H9 (cell line): ENCODE data around the gene SDK1. TPM values are rescaled to one million over a fixed set of nuclear protein-coding genes. Genes with fewer than 3 reads are reported as not detected.

Source experiments
- DNase-seq: peaks from one replicate; pipeline ENCODE4 v3.0.0-alpha.2; 2017
- H2AFZ ChIP-seq: one replicate; pipeline ENCODE4 v1.6.1; 2013; ENCODE audit warnings: mild to moderate bottlenecking, low read length, control low read depth, moderate library complexity
- H2AK5ac ChIP-seq: 2 replicates; pipeline ENCODE4 v1.6.1; 2013; ENCODE audit warnings: low read length, control low read depth, mixed read lengths; ENCODE audit not compliant: insufficient read length
- H2BK120ac ChIP-seq: one replicate; pipeline ENCODE4 v1.6.1; 2013; ENCODE audit warnings: low read depth, mild to moderate bottlenecking, low read length, control low read depth, inconsistent platforms; ENCODE audit not compliant: poor library complexity, severe bottlenecking
- H2BK12ac ChIP-seq: 2 replicates; pipeline ENCODE4 v1.6.1; 2013; ENCODE audit warnings: low read length, control low read depth, mixed read lengths, low read depth; ENCODE audit not compliant: insufficient read length
- H2BK15ac ChIP-seq: 2 replicates; pipeline ENCODE4 v1.6.1; 2013; ENCODE audit warnings: low read depth, low read length, control low read depth
- H2BK20ac ChIP-seq: one replicate; pipeline ENCODE4 v1.6.1; 2013; ENCODE audit warnings: low read depth, mild to moderate bottlenecking, low read length, control low read depth, inconsistent platforms; ENCODE audit not compliant: poor library complexity, severe bottlenecking
- H2BK5ac ChIP-seq: 2 replicates; pipeline ENCODE4 v1.6.1; 2013; ENCODE audit warnings: low read length, control low read depth, mixed read lengths; ENCODE audit not compliant: insufficient read length
- H3K14ac ChIP-seq: 2 replicates; pipeline ENCODE4 v1.6.1; 2013; ENCODE audit warnings: low read length, control low read depth; ENCODE audit not compliant: insufficient read depth
- H3K18ac ChIP-seq: 2 replicates; pipeline ENCODE4 v1.6.1; 2013; ENCODE audit warnings: low read depth, mild to moderate bottlenecking, mixed read lengths, low read length, control low read depth; ENCODE audit not compliant: insufficient read length
- H3K23ac ChIP-seq: 2 replicates; pipeline ENCODE4 v1.6.1; 2013; ENCODE audit warnings: low read length, control low read depth, mixed read lengths, low read depth; ENCODE audit not compliant: insufficient read length
- H3K23me2 ChIP-seq: 2 replicates; pipeline ENCODE4 v1.6.1; 2013; ENCODE audit warnings: low read depth, mild to moderate bottlenecking, mixed read lengths, low read length, control low read depth; ENCODE audit not compliant: insufficient read length, poor library complexity, severe bottlenecking
- H3K27ac ChIP-seq: 2 replicates; pipeline ENCODE4 v1.5.1; 2013; ENCODE audit warnings: low read length, control low read depth, mixed read lengths, low read depth; ENCODE audit not compliant: insufficient read length
- H3K27me3 ChIP-seq: 2 replicates; pipeline ENCODE4 v1.6.1; 2013; ENCODE audit warnings: low read length, control low read depth, inconsistent platforms; ENCODE audit not compliant: insufficient read depth
- H3K4ac ChIP-seq: 2 replicates; pipeline ENCODE4 v1.6.1; 2013; ENCODE audit warnings: low read depth, mild to moderate bottlenecking, control low read depth, inconsistent platforms, low read length, moderate library complexity
- H3K4me1 ChIP-seq: 2 replicates; pipeline ENCODE4 v1.6.1; 2013; ENCODE audit warnings: low read length, control low read depth, inconsistent platforms; ENCODE audit not compliant: insufficient read depth
- H3K4me2 ChIP-seq: 2 replicates; pipeline ENCODE4 v1.6.1; 2013; ENCODE audit warnings: low read length, control low read depth, mixed read lengths; ENCODE audit not compliant: insufficient read length, insufficient read depth
- H3K56ac ChIP-seq: 2 replicates; pipeline ENCODE4 v1.6.1; 2013; ENCODE audit warnings: low read depth, mild to moderate bottlenecking, mixed read lengths, low read length, control low read depth; ENCODE audit not compliant: insufficient read length
- H3K79me1 ChIP-seq: 2 replicates; pipeline ENCODE4 v1.6.1; 2013; ENCODE audit warnings: low read depth, mild to moderate bottlenecking, moderate library complexity, low read length, control low read depth, inconsistent platforms; ENCODE audit not compliant: insufficient read depth, poor library complexity, severe bottlenecking
- H3K79me2 ChIP-seq: 2 replicates; pipeline ENCODE4 v1.6.1; 2013; ENCODE audit warnings: low read length, control low read depth, inconsistent platforms; ENCODE audit not compliant: insufficient read depth
- H3K9ac ChIP-seq: 2 replicates; pipeline ENCODE4 v1.6.1; 2013; ENCODE audit warnings: low read length, control low read depth, mixed read lengths; ENCODE audit not compliant: insufficient read length; ENCODE audit errors: extremely low read depth
- H3K9me3 ChIP-seq: one replicate; pipeline ENCODE4 v1.6.1; 2013; ENCODE audit warnings: low read depth, low read length, inconsistent platforms; ENCODE audit not compliant: control insufficient read depth
- H3T11ph ChIP-seq: one replicate; pipeline ENCODE4 v1.6.1; 2013; ENCODE audit warnings: mild to moderate bottlenecking, low read length, control low read depth, inconsistent platforms
- H4K20me1 ChIP-seq: one replicate; pipeline ENCODE4 v1.6.1; 2013; ENCODE audit not compliant: control insufficient read depth, insufficient read length, insufficient read depth
- H4K5ac ChIP-seq: 2 replicates; pipeline ENCODE4 v1.6.1; 2013; ENCODE audit warnings: low read depth, mild to moderate bottlenecking, mixed read lengths, low read length, control low read depth; ENCODE audit not compliant: insufficient read length
- H4K8ac ChIP-seq: replicated peaks from 2 replicates; pipeline ENCODE4 v1.6.1; 2013; ENCODE audit warnings: low read length, control low read depth, mixed read lengths, low read depth; ENCODE audit not compliant: insufficient read length
- H4K91ac ChIP-seq: 2 replicates; pipeline ENCODE4 v1.6.1; 2013; ENCODE audit warnings: low read depth, mild to moderate bottlenecking, moderate library complexity, mixed read lengths, low read length, control low read depth; ENCODE audit not compliant: insufficient read length
- H3K27ac Mint-ChIP-seq, 3 experiments: 2 replicates in 2 of 3; 3 replicates in 1 of 3; pipeline ENCODE4 v1.8.0; 2020 to 2021; ENCODE audit warnings: mixed read lengths in 3 of 3, mild to moderate bottlenecking in 1 of 3, moderate library complexity in 1 of 3
- H3K27me3 Mint-ChIP-seq: 2 replicates; pipeline ENCODE4 v1.8.0; 2021; ENCODE audit warnings: low read depth, mild to moderate bottlenecking, moderate library complexity, mixed read lengths
- H3K36me3 Mint-ChIP-seq, 3 experiments: 2 replicates in 2 of 3; 3 replicates in 1 of 3; pipeline ENCODE4 v1.8.0; 2020 to 2021; ENCODE audit warnings: low read depth in 3 of 3, mixed read lengths in 3 of 3; ENCODE audit not compliant: insufficient read depth in 1 of 3
- H3K4me1 Mint-ChIP-seq, 2 experiments: 2 replicates each; pipeline ENCODE4 v1.8.0; 2020; ENCODE audit warnings: mixed read lengths in 2 of 2
- H3K4me3 Mint-ChIP-seq, 2 experiments: 2 replicates in 1 of 2; 3 replicates in 1 of 2; pipeline ENCODE4 v1.8.0; 2020 to 2021; ENCODE audit warnings: mild to moderate bottlenecking in 2 of 2, mixed read lengths in 2 of 2, moderate library complexity in 1 of 2
- H3K9me3 Mint-ChIP-seq, 2 experiments: 2 replicates in 1 of 2; 3 replicates in 1 of 2; pipeline ENCODE4 v1.8.0; 2020; ENCODE audit warnings: mild to moderate bottlenecking in 2 of 2, mixed read lengths in 2 of 2, moderate library complexity in 1 of 2
- WGBS: extraction: QIAGEN DNeasy Blood & Tissue Kit; methylation state at CpG from one replicate; pipeline ENCODE4 v1.1.7; 2013; ENCODE audit warnings: missing lambda C conversion rate, low lambda C conversion rate, mixed read lengths; ENCODE audit not compliant: insufficient read length; ENCODE audit errors: extremely low coverage; 5-methylcytosine and 5-hydroxymethylcytosine counted together
- total RNA-seq: library from RNA; stranded (reverse); gene quantifications from 2 replicates; pipeline ENCODE4 v1.2.1, GENCODE V29; 2021
- TF ChIP-seq, protein P1 (sequence below): fragments of 200-600 bp; sonication (generic); conservative IDR thresholded peaks from 3 replicates; pipeline ENCODE4 v1.8.0; 2021; ENCODE audit warnings: antibody characterized with exemption, mild to moderate bottlenecking

SDK1 gene
- total RNA-seq, 1 experiment from 2014 or later, result 8.7 TPM

GRCh38 chr7:3548815-3549214, 247.8 kb downstream of the SDK1 start:
- H4K5ac ChIP-seq, result no peak overlapping the region
- H3K4me1 ChIP-seq, result no peaks in the 10 kb centered on the region; the same call in 1 of the 2 replicates
- H3K79me1 ChIP-seq, result no peaks in the 10 kb centered on the region
- H2AFZ ChIP-seq, result no peak overlapping the region
- Mint-ChIP-seq H3K4me1 (peaks cover 34 to 39% of the 10 kb centered on the region in 2 experiments), H3K4me3 (peak overlapping the region in 1 of 2 experiments; percentile 54; a peak in 3 of 5 replicates), H3K36me3 (no peaks in the 10 kb centered on the region; a peak in 2 of 7 replicates), H3K9me3 (no peaks in the 10 kb centered on the region), H3K27ac (peak overlapping the region in 2 of 3 experiments; percentile 91; a peak in 4 of 7 replicates), H3K27me3 (no peaks in the 10 kb centered on the region)
- no peak overlapping the region for H3K4ac ChIP-seq
- no peaks in the 10 kb centered on the region for H3K23me2 ChIP-seq
- no peak overlapping the region for H3K14ac ChIP-seq
- peak overlapping the region; percentile 46 for H3K4me2 ChIP-seq
- H3K27ac ChIP-seq, result no peak overlapping the region
- no peak for DNase-seq
- no peak overlapping the region for H3K56ac ChIP-seq
- TF ChIP-seq, protein P1, sequence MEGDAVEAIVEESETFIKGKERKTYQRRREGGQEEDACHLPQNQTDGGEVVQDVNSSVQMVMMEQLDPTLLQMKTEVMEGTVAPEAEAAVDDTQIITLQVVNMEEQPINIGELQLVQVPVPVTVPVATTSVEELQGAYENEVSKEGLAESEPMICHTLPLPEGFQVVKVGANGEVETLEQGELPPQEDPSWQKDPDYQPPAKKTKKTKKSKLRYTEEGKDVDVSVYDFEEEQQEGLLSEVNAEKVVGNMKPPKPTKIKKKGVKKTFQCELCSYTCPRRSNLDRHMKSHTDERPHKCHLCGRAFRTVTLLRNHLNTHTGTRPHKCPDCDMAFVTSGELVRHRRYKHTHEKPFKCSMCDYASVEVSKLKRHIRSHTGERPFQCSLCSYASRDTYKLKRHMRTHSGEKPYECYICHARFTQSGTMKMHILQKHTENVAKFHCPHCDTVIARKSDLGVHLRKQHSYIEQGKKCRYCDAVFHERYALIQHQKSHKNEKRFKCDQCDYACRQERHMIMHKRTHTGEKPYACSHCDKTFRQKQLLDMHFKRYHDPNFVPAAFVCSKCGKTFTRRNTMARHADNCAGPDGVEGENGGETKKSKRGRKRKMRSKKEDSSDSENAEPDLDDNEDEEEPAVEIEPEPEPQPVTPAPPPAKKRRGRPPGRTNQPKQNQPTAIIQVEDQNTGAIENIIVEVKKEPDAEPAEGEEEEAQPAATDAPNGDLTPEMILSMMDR, result no peak
- no peak overlapping the region for H2AK5ac ChIP-seq
- no peak overlapping the region for H4K91ac ChIP-seq
- no peak overlapping the region for H3K23ac ChIP-seq
- no peak overlapping the region for H2BK12ac ChIP-seq
- no peak overlapping the region for H3K18ac ChIP-seq
- H3T11ph ChIP-seq, result no peak overlapping the region
- WGBS, result no CpG with 5 or more reads among the region's 4 CpGs
- H3K9ac ChIP-seq, result no peak overlapping the region
- H4K8ac ChIP-seq, result no peak overlapping the region
- H2BK20ac ChIP-seq, result no peak overlapping the region
- H4K20me1 ChIP-seq, result no peaks in the 10 kb centered on the region
- no peak overlapping the region for H2BK15ac ChIP-seq
- no peak overlapping the region for H2BK5ac ChIP-seq
- no peak overlapping the region for H2BK120ac ChIP-seq
- H3K27me3 ChIP-seq, result no peaks in the 10 kb centered on the region
- no peaks in the 10 kb centered on the region for H3K79me2 ChIP-seq
- H3K9me3 ChIP-seq, result no peaks in the 10 kb centered on the region
